Muscle of back (tissue), 11 donors: Measurements from ENCODE around the gene ADCY7. TPM values are rescaled to one million over a fixed set of nuclear protein-coding genes. Genes with fewer than 3 reads are reported as not detected.

ENCODE experiments used
- DNase-seq, 3 donors: peaks; one replicate each; pipeline versions ENCODE4 v3.0.0 to v3.0.0-alpha.2; 2013
- polyA plus RNA-seq, 10 donors: library from polyadenylated mRNA; unstranded; fragments of 120-200 nt; gene quantifications; one replicate each; pipeline ENCODE4 v1.2.1, GENCODE V29; 2013; ENCODE audit not compliant: insufficient read length in 10 of 10

ADCY7 gene
- polyA plus RNA-seq, 10 donors: 4.6 to 10.6 (median 8.9) TPM

DNA sequence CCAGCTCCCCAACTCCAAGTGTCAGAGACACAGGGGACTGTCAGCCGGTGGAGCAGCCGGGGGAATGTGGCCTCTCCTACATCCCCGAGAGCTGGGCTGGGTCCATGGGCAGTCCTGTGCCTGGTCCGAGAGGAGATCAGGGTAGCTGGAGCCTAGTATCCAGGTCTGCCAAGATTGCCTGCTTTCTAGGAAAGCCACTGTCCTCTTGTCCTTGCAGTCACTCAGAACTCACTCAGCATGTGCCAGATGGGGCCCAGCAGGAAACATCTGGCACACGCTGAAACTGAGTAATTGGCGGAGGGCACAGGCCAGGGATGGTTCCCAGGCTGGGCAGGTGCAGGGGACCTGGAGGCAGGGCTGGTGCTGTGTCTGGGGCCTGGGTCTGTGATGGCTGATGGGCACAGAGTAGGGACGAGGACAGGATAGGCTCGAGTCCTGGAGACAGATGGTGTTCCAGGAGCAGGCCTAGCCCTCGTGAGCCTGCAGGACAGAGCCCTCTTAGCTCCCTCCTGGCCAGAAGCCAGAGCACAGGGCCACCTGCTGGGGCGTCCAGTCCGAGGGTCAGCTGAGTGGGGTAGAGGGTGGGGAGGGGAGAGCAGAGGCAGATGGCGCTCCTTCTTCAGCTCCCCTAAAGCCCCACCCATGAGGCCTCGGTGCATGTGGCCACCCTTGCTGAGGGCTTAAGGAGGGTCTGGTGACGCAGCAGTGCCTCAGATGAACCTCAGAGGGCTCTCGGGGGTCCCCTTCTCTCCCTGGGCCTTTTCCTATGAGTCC lies 31.1 kb downstream of the ADCY7 start:
- peak in 2 of 3 donors; percentile 13 to 38 for DNase-seq

- no peak for DNase-seq
Observed at GRCh38 chr16:50298075-50298460, 31.7 kb downstream of the ADCY7 start.

DNA sequence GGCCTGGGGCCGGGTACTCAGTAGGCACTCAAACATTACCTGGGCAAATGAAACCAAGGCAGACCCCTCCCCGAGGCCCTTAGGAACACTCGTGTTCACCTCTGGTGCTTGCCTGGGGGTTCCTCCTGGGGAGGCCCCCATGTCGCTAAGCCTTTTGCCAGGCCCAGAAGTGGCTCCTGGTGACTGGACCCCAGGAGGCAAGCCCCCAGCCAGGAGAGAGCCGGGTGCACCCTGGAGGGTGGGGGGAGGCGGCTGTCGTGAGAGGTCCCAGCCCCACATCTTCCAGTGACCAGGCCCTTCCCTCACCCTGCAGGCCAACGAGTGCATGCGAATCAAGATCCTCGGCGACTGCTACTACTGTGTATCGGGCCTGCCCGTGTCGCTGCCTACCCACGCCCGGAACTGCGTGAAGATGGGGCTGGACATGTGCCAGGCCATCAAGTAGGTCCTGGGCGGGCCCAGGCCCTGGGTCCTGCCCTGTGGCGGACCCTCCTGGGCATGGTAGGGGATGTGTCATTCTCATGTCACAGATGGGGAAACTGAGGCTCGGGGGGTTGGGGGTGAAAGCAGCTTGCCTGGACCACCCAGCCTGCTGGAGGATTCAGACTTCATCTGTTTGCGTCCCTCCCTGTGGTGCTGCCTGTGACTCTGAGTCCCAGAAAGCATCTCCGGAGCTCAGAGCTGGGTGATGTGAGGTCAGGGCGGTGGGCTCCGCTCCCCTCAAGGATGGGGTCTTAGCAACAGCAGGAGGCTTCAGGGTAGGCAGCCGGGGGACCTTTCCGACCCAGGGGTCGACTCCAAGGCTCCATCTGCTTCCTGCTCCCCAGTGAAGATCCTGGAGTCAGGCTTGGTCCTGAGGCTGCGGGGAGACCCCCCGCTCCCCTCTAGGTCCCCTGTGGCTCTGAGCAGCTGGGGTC lies 32.5 kb downstream of the ADCY7 start:
- no peak for DNase-seq

- DNase-seq: no peak
Observed at GRCh38 chr16:50299508-50300105, 33.3 kb downstream of the ADCY7 start.

GRCh38 chr16:50300942-50301625 lies 34.7 kb downstream of the ADCY7 start:
- DNase-seq: no peak

DNA sequence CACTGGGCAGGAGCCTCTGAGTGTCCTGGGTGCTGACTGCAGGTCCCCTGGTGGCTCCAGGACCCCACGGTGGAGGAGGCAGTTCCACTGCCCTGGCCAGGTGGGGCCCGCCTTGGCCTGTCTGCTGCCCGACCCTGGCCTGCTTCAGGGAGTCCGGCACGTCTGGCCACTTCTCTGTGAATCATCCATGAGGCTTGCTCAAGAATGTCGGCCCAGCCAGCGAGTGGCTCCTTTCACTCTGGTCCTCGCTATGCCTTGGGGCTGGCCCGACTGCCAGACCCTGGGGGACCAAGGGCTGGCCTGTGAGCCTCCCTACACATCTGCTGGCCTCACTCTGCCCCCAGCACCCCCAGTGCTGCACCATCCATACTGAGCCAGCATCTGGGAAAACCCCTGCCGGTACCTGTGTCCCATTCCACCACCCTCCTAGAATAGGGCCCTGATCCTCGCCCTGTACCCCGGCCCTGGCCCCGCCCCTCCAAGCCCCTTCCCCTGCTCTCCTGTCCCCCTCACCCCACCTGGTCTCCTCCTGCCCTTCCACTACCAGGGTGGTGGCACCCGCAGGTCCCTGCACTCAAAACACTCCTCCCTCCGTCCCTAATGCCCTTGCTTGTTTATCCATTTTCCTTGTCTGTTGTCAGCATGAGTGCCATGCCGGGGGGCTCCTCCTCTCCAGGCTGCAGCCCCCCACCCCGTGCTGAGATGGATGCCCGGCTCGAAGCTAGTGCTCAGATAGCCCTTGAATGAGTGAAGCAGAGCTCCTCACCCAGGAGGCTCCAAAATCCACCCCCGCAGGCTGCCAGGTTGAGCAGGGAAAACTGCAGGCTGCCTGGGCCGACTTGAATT lies 35.5 kb downstream of the ADCY7 start:
- DNase-seq: no peak

GRCh38 chr16:50302472-50303005 lies 36.2 kb downstream of the ADCY7 start:
- no peak for DNase-seq

DNA sequence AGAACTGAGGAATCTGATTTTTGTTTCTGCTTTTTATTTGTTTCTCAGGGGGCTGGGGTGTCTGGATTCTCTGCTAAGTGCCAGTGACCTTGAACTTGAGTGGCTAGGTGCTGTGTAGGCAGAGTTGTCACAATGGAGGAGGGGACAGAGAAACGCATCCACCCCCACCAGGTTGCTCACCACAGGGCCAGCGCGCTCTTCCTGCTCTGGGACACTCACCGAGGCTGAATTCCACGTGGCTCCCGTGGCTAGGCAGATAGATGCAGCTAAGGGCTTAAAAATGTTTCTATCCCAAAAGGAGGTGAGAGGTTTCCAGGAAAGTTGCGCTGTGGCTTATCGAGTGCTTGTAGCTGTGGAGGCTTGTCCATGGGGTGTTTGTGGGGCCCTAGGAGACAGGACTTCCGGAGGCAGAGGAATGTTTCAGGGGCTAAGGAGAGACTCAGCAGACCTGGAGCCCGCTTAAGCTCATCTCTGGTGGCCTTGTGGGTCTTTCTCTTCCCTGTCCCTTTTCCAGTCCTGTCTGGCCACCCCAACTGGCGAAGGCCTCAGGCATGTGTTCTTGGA lies 36.8 kb downstream of the ADCY7 start:
- no peak for DNase-seq

DNA sequence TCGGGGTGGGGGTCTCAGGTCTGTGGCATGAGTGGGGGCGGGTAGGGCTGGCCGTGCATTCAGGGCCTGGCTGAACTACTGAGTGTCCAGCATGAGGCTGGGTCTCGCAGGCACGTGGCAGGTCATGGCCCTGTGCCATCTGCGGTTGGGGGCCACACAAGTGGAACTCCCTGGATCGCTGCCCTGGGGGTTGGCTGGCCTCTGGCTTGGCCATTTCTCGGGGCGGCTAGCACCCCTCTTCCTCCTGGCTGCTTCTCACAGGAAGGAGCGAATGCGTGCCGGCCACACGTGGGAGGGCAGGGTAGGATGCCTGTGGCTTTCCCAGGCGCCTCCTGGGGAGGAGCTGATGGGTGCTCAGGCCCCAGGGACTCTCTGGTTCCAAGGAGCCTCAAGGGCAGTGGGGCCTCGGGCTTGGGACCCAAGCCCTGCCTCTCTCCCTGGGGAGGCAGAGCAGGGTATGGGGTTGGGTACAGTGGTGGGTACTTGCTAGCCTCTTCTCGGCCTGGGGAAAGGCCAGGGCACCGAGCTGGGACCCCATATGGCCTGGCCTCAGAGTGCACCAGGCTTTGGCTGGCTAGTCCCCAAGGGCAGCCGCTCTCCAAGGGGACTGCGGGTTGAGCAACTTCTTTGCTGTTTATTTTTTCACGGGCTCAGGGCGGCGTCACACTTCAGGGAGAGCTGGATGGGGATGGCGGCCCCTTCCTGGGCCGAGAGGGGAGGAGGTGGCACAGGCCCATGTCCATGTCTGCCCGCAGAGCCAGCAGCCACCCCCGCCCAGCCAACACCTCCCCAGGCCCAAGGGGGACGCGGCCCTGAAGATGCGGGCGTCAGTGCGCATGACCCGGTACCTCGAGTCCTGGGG lies 37.5 kb downstream of the ADCY7 start:
- DNase-seq: no peak

GRCh38 chr16:50304467-50305440 lies 38.4 kb downstream of the ADCY7 start:
- DNase-seq: no peak

DNA sequence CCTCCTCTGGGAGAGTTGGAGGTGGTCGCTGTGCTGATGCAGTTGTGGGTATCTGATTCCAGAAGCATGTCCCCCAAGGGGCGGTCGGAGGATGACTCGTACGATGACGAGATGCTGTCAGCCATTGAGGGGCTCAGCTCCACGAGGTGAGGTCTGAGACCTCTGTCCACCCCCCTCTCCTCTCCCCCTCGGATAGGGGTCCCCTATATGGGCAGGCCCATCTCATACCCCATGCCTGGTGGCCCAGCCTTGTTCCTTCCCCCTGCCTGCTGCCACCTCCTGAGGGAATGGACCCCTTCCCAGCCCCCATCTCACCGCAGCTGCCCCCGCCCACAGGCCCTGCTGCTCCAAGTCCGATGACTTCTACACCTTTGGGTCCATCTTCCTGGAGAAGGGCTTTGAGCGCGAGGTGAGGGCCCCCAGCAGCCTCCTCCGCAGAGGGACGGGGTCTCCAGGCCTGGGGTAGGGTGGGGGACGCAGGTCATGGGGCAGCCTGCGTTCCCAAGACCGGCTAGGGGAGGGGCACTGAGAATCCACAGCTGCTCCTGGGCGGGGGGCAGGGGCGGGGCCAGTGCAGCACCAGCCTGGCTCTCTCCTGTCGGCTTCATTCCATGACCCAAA lies 39.2 kb downstream of the ADCY7 start:
- DNase-seq: no peak

DNA sequence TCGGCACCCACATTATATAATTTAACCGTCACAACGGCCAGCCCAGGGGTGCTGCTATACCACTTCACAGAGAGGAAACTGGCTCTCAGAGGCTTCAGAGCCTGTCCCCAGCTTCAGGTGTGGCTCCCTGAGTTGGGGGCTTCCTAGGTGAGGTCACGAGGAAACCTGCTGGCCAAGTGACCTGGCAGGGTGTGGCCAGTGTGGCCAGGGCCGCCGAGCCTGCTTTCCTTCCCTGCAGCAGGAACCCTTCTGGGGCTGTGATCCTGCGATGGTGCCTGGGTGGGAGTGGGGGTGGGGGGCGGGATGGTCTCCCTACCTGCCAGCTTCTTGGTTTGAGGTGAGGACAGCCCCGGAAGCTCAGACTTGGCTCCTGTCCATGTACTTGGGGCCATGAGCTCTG lies 39.9 kb downstream of the ADCY7 start:
- no peak for DNase-seq

- no peak for DNase-seq
Observed at GRCh38 chr16:50308237-50308965, 42.0 kb downstream of the ADCY7 start.

GRCh38 chr16:50309156-50309526 lies 42.8 kb downstream of the ADCY7 start:
- no peak for DNase-seq

- DNase-seq: peak in 1 of 3 donors; percentile 43
Observed at GRCh38 chr16:50309527-50310307, 43.4 kb downstream of the ADCY7 start.
